ENCODE results near the gene GTSE1.

The GTSE1 gene, protein sequence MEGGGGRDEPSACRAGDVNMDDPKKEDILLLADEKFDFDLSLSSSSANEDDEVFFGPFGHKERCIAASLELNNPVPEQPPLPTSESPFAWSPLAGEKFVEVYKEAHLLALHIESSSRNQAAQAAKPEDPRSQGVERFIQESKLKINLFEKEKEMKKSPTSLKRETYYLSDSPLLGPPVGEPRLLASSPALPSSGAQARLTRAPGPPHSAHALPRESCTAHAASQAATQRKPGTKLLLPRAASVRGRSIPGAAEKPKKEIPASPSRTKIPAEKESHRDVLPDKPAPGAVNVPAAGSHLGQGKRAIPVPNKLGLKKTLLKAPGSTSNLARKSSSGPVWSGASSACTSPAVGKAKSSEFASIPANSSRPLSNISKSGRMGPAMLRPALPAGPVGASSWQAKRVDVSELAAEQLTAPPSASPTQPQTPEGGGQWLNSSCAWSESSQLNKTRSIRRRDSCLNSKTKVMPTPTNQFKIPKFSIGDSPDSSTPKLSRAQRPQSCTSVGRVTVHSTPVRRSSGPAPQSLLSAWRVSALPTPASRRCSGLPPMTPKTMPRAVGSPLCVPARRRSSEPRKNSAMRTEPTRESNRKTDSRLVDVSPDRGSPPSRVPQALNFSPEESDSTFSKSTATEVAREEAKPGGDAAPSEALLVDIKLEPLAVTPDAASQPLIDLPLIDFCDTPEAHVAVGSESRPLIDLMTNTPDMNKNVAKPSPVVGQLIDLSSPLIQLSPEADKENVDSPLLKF

DNA sequence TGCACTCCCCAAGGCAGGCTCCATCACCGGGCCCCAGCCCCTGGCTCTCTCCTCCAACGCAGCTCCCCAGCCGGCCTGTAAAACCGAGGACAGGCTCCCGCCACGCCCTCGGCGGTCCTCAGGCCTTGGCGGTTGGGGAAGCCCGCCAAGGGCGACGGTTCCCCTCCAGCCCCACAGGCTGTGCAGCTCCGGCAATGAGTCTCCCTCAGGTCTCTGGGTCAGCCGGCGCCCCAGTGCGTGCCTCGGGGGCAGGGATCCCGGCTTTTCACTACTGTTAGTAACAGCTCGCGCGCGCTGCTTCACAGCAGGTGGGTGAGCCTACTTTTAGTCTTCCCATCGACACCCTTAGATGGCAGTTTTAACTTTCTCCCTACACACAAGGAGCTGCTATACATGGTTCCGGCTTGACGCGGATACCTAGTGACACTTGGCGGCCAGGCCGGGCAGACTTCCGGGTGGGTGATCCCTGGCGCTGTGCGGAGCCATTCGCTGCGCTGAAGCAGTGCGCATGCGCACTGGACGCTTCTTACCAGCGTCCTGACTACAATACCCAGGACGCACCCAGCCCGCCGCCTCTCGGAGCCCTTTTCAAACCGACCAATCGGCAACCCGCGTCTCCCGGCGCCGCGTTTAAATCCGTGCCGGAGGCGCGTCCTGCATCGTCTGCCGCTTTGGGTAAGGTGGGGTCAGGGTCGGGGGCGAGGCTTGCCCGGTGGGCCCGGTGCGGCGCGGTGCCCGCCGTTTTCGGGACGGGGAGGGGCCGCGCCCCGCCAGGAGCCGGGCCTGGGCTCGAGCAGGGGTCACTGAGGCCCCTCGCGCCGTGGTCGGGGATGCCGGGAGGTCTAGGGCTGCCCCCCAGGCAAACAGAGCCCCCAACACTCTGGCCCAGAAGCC lies at the start of gene GTSE1:
GTSE1 (plus strand) TSS at position 614 of the 894 bp plus-strand sequence. CDS start 531 bp downstream, outside the sequence.
- in situ Hi-C loops (cut with MboI; ENCODE audit: low pct_unique_long_range_greater_than_20kb, low sequenced_read_pairs, unreplicated experiment), result no loop called here
- DNase-seq (ENCODE audit: low spot score), result peak; percentile 99
- TF ChIP-seq, protein P1, sequence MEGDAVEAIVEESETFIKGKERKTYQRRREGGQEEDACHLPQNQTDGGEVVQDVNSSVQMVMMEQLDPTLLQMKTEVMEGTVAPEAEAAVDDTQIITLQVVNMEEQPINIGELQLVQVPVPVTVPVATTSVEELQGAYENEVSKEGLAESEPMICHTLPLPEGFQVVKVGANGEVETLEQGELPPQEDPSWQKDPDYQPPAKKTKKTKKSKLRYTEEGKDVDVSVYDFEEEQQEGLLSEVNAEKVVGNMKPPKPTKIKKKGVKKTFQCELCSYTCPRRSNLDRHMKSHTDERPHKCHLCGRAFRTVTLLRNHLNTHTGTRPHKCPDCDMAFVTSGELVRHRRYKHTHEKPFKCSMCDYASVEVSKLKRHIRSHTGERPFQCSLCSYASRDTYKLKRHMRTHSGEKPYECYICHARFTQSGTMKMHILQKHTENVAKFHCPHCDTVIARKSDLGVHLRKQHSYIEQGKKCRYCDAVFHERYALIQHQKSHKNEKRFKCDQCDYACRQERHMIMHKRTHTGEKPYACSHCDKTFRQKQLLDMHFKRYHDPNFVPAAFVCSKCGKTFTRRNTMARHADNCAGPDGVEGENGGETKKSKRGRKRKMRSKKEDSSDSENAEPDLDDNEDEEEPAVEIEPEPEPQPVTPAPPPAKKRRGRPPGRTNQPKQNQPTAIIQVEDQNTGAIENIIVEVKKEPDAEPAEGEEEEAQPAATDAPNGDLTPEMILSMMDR (IDR thresholded peaks at IDR 0.05; ENCODE audit: extremely low read depth, insufficient read depth, missing control alignments), result peak; percentile 34

DNA sequence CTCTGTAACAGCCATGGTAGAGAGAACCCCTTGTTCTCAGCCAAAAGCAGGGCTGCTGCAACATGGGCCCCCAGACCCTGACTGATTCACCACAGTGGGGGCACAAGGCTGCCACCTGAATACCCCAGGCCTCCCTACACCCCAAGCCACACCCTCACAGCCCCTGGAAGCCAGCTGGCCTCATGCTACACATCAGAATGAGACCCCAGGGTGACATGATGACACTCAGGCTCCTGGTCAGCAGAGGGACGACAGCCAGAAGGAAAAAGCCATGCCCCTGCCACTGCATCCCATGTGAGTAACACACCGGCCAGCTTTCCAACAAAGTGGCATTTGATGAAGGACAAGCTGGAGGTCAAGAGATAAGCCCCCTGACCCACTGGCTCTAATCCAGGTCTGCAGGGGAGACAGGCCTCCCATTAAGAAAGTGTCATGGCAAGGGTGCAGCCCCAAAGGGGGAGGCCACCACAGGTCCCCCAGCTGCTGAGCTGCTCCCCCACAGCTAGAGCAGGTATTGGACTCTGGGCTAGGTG lies 49.2 kb upstream of the GTSE1 start:
- no peak for DNase-seq (ENCODE audit: low spot score)
- in situ Hi-C loops (cut with MboI; ENCODE audit: low pct_unique_long_range_greater_than_20kb, low sequenced_read_pairs, unreplicated experiment), result no loop called here
- TF ChIP-seq, protein P1 (IDR thresholded peaks at IDR 0.05; ENCODE audit: extremely low read depth, insufficient read depth, missing control alignments), result no peak

DNA sequence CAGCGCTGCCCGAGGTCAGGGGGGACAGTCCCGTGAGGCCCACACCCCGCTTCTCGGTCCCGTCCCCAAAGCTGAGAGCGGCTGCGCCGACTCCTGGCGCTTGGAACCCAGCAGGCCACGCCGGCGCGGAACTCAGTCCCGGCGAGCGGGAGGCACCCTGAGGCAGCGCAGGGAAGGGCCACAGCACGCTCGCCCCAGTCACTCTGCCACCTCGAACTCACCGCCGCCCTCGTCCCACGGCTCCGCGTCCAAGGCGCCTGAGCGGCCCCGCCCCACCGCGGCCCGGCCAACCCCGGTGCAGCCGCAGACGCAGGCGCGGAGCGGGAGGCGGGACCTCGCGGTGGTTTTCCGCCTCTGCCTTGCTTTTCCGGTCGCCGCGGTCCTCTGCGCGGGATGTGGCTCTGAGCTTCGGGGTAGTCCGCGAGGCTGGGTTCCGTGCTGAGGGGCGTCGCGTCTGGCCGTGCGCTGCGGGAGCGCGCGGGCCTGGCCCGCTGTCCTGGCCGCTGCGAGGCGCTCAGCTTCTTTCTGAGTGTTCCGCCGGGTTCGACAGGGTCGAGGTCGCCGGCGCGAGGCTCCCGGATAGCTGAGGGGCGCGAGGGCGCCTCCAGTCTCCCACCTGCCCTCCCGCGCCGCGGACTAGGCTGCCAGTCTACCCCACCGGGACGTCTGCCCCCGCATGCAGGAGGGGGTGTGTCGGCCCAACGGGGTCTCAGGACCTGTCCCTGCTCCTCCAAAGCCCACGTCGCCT lies 46.5 kb upstream of the GTSE1 start, which contains the start of gene CDPF1:
CDPF1 (minus strand) TSS at position 259 of the 748 bp plus-strand sequence. CDS start 2,009 bp downstream, outside the sequence.
- peak; percentile 96 for DNase-seq (ENCODE audit: low spot score)
- TF ChIP-seq, protein P1 (IDR thresholded peaks at IDR 0.05; ENCODE audit: extremely low read depth, insufficient read depth, missing control alignments), result peak; percentile 24
- in situ Hi-C loops (cut with MboI; ENCODE audit: low pct_unique_long_range_greater_than_20kb, low sequenced_read_pairs, unreplicated experiment), result no loop called here

DNA sequence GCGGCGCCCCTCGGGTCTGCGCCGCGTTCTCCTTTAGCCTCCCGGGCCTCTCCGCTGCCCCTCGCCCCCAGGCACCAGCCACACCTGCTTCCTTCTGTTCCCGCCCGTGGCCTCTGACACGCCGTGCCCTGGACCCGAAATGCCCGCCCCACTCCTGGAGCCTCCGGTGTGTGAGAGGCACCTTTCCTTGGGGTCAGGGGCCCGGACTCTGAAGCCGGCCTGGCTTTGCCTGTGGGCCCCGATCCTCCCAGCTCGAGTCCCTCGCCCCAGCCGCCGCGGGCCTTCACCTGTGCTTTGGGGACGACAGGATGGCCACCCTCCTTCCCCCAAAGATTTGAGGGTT lies 45.9 kb upstream of the GTSE1 start:
- DNase-seq (ENCODE audit: low spot score), result no peak
- TF ChIP-seq, protein P1 (IDR thresholded peaks at IDR 0.05; ENCODE audit: extremely low read depth, insufficient read depth, missing control alignments), result no peak
- in situ Hi-C loops (cut with MboI; ENCODE audit: low pct_unique_long_range_greater_than_20kb, low sequenced_read_pairs, unreplicated experiment), result no loop called here

DNA sequence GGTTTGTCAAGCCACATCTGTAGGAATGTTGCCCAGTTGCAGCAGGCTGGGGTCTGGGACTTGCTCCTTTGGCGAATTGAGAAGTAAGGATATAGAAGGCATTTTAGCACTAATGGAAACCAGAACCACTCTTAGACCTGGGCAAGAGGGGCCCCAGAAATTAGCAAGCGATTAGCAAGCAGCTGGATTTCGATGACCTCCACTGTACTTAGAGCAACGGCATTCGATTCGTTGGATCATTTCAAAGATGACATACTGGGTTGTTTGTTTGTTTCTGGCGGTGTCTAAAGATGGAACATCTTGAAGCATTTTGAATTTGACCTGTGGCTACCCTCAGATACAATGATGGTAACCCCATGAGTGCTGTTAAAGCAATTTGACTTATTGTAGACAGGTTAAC lies 45.4 kb upstream of the GTSE1 start:
- in situ Hi-C loops (cut with MboI; ENCODE audit: low pct_unique_long_range_greater_than_20kb, low sequenced_read_pairs, unreplicated experiment), result no loop called here
- no peak for DNase-seq (ENCODE audit: low spot score)
- TF ChIP-seq, protein P1 (IDR thresholded peaks at IDR 0.05; ENCODE audit: extremely low read depth, insufficient read depth, missing control alignments), result no peak

All from GM13977 (cell line).